ENCODE data around the gene MEIS2.

MEIS2 gene

DNA sequence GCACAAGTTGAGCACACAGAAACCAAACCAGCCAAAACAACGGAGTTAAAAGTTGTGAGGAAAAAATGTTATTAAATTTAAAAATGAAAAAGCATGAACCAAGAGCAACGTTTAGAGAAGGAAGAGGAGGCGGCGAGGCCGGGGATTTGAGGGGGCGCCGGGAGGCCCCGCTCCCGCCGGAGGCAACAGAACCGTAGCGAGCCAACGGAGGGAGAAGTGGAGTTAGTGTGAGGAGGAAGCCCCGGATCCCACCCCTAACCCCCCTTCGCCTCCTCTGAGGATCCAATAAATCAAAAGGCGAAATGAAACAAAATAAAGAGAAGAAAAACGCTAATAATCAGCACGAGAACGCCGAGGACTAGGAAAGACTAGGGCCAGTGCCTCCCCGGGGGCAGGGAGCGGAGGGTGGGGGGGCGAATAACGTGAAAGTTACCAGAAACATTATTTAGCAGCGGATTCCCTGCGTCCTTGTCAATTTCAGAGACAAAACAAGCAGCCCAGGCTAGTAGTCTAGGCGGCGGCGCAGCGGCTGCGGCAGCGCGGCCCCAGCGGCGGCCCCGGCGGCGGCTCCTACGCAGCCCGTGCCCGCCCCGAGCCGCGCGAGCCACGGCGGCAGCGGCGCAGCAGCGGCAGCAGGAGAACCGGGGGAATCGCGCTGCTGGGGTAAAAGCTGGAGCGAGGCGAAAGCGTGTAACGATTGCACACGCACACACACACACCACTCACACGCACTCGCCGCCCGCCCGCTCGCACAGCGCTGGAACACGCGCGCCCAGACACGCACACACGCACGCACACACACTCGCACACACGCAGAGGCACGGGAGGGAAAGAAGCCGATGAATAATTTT is 1.7 kb downstream of the MEIS2 start:
- no peak for DNase-seq (ENCODE audit: low read depth in 2 of 2)

DNA sequence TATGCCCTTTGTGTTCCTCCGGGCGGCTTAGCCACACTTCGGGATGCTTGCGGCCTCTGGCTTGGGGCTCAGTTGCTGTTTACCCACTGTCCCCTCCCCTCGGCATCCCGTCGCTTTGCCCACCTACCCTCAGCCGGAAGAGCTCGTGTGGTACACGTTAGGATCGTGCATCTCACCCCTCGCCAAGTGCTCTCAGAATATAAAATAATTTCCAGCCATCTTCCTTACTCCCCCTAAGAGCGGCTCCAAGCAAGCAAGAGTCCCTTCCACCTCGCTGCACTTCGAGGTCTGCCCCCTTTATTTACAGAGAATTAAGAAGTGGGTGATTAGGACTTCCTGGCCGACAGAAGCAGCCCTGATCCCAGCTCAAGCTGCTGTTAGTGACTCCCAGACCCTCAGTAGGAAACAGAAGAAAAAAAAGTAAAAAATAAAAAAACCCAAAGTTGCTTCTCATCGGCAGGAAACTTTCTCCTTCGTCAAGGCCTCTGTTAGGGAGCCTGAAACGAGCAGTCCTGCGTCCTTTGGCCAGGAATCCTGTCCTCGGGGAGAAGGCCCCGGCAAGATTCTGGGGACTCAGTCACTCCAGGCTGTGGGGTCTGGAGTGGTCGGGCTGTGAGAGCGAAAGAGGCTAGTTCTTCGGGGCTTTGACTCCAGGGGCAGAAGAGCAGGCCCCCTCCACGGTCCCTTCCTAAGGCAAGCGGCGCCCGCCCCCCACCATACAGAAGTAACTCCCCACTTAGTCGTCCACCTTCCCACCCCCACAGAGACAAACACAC is 3.0 kb downstream of the MEIS2 start:
- DNase-seq (ENCODE audit: low read depth in 2 of 2): no peak

DNA sequence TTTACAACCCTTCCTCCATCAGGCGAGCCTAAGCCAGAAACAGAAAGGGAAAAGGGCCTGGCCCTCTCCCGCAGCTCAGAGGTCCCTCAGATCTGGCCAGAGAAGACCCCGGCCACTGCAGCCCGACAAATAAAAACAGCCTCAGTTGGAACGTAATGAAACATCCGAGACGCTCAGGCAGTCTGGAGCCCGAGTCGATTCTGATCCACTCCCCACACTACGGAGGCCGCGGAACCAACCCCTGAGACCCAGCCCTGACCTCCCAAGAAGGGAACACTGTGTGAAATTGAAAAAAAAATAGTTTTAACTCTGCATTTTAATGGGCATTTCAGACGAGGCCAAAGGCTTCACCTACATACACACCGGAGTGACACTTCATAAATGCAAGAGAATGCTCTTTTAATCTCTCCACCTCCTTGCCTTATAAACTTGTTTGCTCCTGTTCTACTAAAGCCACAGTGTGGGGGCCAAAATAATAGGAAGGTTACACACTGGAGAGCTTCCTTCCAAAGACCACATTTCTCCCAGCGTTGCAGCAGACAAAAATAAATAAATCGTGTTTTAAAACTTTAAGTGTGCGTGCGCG is 3.7 kb downstream of the MEIS2 start:
- DNase-seq (ENCODE audit: low read depth in 2 of 2): no peak

DNA sequence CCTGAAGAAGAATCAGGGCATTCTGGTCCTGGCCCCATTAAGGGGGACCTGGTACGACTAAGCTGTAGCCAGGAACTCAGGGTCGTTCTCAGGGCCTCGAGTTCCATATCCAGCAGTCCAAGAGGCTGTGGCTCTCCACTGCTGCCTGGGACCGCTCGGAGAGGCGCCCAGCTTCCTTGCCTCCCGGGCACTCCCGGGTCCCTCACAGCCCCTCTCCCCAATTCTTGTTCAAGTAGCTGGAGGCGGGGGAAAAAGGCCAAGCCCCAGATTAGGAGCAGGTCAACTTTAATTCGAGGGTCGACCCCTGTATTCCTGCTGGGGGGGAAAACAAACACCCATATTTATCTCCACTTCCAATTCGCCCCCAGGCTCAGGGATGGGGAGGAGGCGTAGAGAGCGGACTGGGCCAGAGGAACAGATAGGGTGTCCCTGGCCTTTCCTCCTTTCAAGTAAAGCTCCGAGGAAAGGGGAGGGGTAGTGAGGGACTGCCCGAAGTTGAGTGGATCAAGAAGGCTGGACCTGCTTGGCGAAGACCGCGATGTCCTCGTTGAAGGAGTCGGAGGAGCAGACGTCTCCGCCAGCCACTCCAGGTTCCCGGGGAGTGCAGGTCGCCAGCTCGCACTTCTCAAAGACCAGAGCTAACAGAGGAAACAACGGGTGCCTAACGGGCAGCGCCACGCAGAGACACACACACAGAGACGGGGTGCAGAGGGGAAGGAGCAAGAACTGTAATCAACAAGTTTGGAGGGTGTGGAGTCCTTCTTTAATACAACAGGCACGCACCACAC is 4.4 kb downstream of the MEIS2 start:
- no peak for DNase-seq (ENCODE audit: low read depth in 2 of 2)

DNA sequence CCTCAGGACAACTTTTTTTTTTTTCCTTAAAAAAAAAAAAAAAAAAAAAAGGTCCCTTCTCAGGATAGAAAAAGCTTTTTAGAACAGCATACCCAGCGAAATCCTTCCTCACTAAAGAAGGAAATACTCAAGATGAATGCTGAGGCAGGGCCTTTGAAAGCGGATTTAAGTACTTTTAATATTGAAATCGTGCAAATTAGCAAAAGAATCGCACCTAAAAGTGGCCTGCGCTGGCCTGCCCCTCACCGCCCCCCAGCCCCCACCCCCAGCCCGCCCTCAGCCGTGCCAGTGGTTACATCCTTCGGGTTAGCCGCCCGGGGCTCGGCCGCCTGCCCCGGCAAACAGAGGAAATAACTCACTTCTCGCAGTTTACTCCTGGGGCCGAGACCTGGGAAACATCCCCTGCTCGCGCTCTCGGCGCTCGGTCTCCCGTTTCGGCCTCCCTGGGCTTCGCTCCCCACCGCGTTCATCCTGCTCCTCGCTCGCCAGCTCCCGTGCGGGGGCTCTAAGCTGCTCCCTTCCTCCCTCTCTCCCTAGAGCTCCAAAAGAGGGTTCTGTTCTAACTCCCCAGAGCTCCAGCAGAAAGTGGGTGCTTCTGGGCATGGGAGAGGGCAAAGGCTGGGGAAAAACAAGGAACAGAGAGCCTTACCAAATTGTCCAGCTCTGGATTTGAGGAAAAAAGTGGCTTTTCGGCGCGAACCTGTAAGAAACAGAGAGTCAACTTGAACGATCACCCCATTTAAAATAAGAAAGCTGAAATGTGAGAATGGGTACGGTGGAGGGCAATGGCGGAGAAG is 5.2 kb downstream of the MEIS2 start:
- no peak for DNase-seq (ENCODE audit: low read depth in 2 of 2)

DNA sequence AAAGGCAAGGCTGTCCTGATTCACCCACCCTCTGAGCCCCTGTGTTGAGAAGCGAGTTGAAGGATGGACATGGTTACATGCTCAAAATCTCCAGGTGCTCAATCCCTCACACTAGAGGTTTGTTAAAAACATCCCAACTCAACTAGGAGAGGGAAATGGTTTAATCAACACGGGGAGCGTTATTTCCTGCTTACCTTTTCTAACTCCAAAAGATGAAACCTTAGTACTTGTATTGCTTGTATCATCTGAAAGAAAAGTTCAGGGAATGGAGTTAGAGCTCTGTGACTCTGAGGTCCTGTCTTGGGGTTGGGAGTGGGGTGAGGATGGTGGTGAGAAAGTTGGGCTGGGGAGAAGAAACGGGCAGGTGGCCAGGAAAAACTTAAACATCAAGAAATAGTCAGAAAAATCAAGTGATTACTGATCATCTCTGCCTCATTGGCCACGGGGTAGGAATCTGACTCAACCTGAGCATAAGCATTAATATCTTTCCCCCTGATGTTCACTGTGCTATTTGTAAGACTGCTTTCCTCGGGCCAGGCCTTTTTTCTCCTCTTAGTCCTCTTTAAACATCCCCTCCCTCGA is 5.9 kb downstream of the MEIS2 start:
- no peak for DNase-seq (ENCODE audit: low read depth in 2 of 2)

DNA sequence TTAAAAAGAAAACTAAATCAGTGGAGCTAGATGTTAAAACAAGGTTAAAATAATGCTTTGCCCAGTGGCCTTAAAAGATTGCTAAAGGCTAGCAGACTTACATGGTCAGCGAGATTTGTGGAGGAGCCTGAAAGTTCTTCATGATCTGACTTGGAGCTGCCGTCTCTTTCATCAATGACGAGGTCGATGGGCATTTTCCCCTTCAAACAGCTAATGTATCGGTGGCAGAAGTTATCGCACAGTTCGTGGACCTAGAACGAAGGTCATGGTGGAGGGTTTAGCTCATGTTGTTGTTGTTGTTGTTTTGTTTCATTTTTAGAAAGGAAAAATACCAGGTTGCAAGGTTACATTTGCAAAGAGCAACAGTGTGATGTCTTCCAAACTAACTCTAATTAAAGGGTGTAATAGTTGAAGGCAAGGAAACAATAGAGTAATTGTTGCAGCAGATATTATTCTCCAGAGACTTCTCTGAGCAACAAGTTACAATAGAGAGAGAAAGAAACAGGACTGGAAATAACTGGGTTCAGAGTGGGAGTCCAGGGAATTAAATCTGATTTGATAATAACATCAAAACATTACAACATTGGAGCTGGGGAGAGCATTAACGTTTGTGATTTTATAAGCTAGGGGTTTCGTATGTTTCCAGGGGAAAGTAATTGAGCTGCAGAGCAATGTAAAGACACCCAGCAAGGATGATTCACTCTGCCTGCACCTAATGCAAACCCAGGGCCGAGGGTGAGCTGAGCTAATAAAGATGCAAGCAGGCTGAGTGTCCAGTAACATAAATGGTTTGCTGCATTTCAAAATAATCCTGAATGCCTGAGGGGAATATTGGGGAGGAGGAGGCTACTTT is 6.6 kb downstream of the MEIS2 start:
- DNase-seq (ENCODE audit: low read depth in 2 of 2): no peak

DNA sequence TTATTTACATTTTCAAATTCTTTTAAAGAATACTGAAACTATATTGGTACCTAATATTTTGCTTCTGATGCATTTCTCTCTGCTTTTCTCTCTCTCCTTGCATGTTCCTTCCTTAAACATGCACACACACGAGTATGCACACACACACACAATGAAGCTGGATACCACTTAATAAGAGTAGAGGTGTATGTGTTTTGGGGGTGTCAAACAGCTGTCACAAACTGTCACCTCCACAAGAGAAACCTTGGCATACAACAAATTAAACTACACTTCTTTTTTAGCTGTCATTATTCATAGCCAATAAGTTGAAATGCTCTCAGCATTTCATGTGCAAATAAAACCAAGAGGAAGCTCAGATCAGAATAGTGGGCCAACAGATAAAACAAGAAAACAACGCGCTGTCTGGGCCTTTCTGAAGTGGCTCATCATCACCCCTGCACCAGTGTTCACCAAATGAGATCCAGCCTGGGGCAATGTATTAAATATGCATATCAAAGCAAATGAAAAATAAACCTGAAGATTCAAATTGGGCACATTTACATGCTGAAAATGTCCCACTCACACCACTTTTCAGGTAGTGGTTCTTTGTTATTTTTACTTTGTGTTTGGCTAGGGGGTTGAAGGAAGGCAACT is 9.7 kb downstream of the MEIS2 start:
- DNase-seq (ENCODE audit: low read depth in 2 of 2): no peak

DNA sequence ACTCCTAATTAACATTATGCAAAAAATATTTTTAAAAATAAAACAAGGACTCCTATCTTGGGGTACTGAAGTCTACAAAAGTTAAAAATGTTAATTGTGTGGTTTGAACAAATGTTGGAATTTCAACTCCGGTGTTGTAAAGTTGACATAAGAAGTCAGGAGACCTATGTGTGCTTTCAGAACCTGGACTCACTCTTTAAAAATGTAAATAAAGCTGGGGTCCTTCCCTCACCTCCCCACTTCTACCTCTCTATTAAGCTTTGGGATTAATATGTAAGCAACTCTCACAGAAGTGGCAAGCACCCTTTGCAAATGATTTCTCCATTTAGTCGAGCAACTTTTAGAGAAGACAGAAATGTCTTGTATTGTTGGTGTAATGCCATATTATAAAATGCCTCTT is 11.9 kb downstream of the MEIS2 start:
- DNase-seq (ENCODE audit: low read depth in 2 of 2): no peak

DNA sequence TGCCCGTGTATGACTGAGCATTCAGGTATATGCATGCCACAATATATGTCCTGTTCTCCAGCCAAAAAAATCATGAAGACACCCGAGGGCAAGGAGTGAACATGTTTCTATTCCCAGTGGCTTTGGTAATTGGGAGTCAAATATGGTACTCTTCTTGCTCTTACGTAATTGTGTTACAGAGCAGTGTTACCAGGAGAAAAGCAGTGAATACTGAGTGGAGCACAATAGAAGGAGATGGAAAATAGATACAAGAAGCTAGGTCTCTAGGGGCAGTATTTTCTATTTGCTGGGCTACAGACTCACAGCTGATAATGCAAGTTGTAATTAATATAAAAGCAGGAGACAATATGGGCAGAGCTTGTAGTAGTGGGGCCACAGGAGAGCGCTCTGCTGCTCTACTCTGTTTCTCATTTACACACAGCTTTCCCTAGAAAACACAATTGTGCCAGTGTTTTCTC is 13.2 kb downstream of the MEIS2 start:
- no peak for DNase-seq (ENCODE audit: low read depth in 2 of 2)

DNA sequence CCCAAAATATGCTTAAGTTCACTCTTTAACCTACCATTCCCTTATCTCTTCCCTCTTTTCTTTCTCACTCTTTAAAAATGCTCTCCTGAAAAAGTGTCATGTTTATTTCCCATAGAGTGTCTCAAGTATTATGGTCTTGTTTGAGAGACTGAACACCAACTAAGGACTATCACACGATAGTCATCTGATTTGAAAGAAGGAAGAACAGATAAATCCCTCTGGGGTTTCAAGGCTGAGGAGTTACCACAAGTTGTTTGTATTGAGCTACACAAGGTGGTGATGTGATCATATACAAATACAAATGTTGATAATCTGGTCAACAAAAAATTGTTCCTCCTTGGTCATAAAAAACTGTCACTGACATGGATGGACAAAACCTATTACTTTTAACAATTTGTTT is 13.8 kb downstream of the MEIS2 start:
- no peak for DNase-seq (ENCODE audit: low read depth in 2 of 2)

DNA sequence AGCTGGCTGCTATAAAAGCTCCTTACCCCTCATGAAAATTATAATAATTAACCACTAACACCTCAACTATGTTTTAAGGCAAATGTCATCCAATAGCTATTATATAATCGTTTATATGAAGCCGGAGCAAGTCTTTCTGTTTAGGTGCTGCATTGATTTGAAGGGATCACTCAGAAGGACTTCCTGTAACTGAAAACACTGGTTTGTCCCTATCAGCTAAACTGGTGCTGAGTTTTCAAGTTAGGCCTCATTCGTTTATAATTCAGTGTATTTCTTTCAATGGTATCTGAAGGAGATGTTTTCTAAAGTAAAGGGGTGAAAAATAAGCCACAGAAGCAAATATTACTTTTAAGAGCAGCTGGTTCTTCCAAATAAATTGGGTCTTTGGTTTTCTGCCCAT is 14.2 kb downstream of the MEIS2 start:
- no peak for DNase-seq (ENCODE audit: low read depth in 2 of 2)

DNA sequence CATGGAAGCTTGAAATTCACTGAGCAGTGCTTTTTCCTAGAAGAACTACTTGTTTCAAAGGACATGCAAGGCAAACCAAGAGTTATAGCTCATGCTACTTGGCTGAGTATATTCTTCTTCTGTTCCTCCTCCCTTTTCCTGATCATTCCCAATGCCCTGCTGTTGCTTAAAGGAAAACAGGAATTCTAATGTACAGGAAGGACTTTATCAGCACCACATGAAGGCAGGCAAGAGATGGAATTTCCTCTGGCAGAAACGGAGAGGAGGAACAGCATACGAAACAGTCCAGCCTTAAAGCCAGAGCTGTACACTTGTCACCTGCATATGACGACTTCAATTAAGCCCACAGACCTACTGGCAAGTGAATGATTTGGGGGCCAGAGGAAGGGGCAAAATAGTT is 15.7 kb downstream of the MEIS2 start:
- DNase-seq (ENCODE audit: low read depth in 2 of 2): no peak

DNA sequence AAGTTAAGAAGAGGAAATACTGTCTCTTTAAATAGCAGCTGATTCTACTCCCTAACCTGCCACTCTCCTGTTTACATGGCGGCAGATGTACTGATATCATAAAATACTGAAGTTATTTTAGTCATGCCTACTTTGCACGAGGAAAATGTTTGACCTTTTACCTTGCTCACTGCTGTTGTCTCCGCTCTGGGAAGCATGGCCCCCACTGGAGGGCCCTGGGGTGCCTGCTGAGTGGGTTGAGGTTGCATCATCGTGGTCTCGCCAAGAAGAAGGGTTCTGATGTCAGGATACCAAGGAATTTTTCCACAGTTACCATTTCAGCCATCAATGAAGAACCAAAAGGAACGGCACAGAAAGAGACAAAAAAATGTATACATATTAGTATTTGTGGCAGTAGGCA is 16.7 kb downstream of the MEIS2 start:
- no peak for DNase-seq (ENCODE audit: low read depth in 2 of 2)

DNA sequence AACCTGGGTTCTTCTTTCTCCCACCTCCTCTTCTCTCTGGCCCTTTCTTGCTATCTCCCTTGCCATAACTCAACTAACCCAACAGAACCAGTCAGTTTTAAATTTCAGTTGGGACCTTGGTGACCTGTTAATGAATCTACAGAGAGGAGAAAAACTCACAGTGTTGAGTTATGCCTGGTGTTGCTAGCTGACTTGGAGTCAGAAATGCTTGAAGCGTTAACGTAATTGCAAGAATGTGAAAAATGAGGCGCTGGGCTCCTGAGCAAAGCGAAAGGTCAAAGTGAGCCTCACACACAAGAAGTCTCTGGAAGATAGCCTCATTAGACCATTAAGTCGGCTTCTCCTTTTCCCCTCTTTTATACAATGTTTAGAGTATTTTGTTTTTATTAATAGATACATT is 18.4 kb downstream of the MEIS2 start:
- DNase-seq (ENCODE audit: low read depth in 2 of 2): no peak

DNA sequence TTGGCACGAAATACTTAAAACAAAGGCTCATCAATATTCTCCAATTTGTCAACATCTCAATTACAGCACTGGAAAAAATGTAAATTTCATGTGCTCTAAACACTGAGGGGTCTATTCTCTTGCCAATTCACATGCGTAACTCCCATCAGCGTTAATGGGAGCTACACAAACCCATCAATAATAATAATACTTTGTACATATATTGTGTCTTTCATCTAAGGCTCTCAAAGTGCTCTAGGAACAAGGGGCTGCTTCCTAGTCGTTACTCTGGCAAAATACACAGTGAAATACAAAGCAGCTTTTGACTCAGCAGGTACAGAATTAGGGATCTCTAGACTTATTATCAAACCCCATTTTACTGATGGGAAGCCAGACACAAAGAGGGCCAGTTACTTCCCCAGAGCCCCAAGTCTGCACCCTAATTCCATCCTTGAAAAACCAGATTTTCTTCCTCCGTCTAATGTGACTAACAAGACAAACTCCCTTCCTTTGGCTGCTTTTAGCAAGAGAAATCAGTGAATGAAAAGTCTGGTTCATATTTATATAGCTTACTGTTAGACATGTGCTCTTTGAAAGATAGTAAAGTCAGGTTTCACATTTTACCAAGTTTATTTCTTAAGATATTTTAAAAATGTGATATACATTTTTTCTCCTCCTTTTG is 20.0 kb downstream of the MEIS2 start:
- DNase-seq (ENCODE audit: low read depth in 2 of 2): no peak

DNA sequence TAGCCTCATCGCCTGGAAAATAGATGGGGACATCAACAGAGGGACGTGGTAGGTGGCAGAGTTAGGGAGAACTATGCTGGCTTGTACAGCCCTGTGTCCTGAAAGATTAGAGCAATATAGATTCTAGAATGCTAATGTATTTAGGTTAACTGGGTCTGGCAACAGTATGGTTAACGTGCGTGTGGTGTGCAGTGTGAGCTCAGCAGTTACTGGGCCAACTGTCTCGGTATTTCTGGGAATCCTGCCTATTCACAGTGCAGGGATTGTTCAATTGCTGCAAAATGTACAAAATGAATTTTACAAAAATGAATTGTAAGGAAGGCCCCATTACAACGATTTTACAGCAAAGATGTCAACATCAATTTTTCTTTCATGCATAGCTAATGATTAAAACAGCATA is 20.6 kb downstream of the MEIS2 start:
- DNase-seq (ENCODE audit: low read depth in 2 of 2): no peak

DNA sequence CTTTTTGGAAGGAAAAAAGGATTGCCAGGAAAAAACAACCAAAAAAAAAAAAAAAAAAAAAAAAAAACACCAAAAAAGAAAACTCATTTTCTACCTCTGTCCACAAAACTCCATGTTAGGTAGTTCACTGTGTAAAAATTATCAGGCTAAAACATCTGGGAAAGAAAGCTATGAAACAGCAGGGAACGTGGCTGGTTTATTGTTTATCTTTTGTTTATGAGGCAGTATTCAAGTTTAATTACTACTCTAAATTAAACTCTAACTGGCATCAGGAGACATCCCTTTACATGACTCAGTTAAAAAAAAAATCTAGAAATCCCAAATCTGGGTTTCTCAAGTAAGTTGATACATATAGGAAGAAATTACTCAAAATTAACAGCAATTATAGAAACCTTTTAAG is 21.8 kb downstream of the MEIS2 start:
- DNase-seq (ENCODE audit: low read depth in 2 of 2): no peak

Data from stimulated activated CD4-positive, alpha-beta T cell treated with anti-CD3 and anti-CD28 coated beads, Interleukin-1b, Interleukin-23, amount 100 ng/mL, for 4 hours (primary cell).